GM23248 (cell line): ENCODE measurements around the gene IL1RAPL2. TPM values are rescaled to one million over a fixed set of nuclear protein-coding genes. Genes with fewer than 3 reads are reported as not detected.

Experiments
- DNase-seq: peaks from one replicate; pipeline ENCODE4 v3.0.0-alpha.2; 2015
- H2AFZ ChIP-seq: fragments of 200-600 bp; sonication (generic); 2 replicates; pipeline ENCODE4 v1.6.1; 2016; ENCODE audit warnings: antibody characterized with exemption
- H3F3A ChIP-seq: fragments of 200-600 bp; sonication (generic); 2 replicates; pipeline ENCODE4 v1.6.1; 2016; ENCODE audit warnings: mild to moderate bottlenecking, antibody characterized with exemption, mixed run types; ENCODE audit not compliant: insufficient read depth
- H3K27ac ChIP-seq: fragments of 200-600 bp; sonication (generic); 2 replicates; pipeline ENCODE4 v1.5.1; 2016; ENCODE audit warnings: mild to moderate bottlenecking
- H3K27me3 ChIP-seq: fragments of 200-600 bp; sonication (generic); replicated peaks from 2 replicates; pipeline ENCODE4 v1.6.1; 2016; ENCODE audit warnings: mild to moderate bottlenecking; ENCODE audit not compliant: insufficient read depth
- H3K36me3 ChIP-seq: fragments of 200-600 bp; sonication (generic); 2 replicates; pipeline ENCODE4 v1.6.1; 2016; ENCODE audit warnings: low read depth, mild to moderate bottlenecking
- H3K4me1 ChIP-seq: fragments of 200-600 bp; sonication (generic); 2 replicates; pipeline ENCODE4 v1.6.1; 2016; ENCODE audit warnings: mild to moderate bottlenecking; ENCODE audit not compliant: insufficient read depth
- H3K4me2 ChIP-seq: fragments of 200-600 bp; sonication (generic); one replicate; pipeline ENCODE4 v1.6.1; 2016; ENCODE audit warnings: mild to moderate bottlenecking; ENCODE audit not compliant: unreplicated experiment
- H3K4me3 ChIP-seq: fragments of 200-600 bp; sonication (generic); 2 replicates; pipeline ENCODE4 v1.5.1; 2016; ENCODE audit warnings: mild to moderate bottlenecking
- H3K79me2 ChIP-seq: fragments of 200-600 bp; sonication (generic); 2 replicates; pipeline ENCODE4 v1.6.1; 2016; ENCODE audit warnings: mild to moderate bottlenecking; ENCODE audit not compliant: insufficient read depth
- H3K9ac ChIP-seq: fragments of 200-600 bp; sonication (generic); 2 replicates; pipeline ENCODE4 v1.6.1; 2016; ENCODE audit warnings: mild to moderate bottlenecking
- H3K9me2 ChIP-seq: fragments of 200-600 bp; sonication (generic); 2 replicates; pipeline ENCODE4 v1.6.1; 2016; ENCODE audit warnings: mixed run types, mild to moderate bottlenecking, moderate library complexity; ENCODE audit not compliant: insufficient read depth
- H3K9me3 ChIP-seq: fragments of 200-600 bp; sonication (generic); one replicate; pipeline ENCODE4 v1.6.1; 2017; ENCODE audit warnings: low read depth
- H4K20me1 ChIP-seq: fragments of 200-600 bp; sonication (generic); 2 replicates; pipeline ENCODE4 v1.6.0; 2016; ENCODE audit not compliant: insufficient read depth
- EZH2 ChIP-seq: fragments of 200-600 bp; sonication (generic); IDR thresholded peaks from 2 replicates; pipeline ENCODE4 v1.6.1; 2018; ENCODE audit warnings: antibody characterized with exemption, mild to moderate bottlenecking; ENCODE audit not compliant: insufficient read depth, poor library complexity, severe bottlenecking
- EZH2phosphoT487 ChIP-seq: fragments of 200-600 bp; sonication (generic); IDR thresholded peaks from 2 replicates; pipeline ENCODE4 v1.6.1; 2018; ENCODE audit warnings: antibody characterized with exemption, moderate library complexity, mild to moderate bottlenecking, low read depth; ENCODE audit not compliant: insufficient read depth
- WGBS, 2 experiments: methylation state at CpG; one replicate each; pipeline ENCODE4 v1.1.6; 2015 to 2017; ENCODE audit warnings: low lambda C conversion rate in 2 of 2, low coverage in 1 of 2; ENCODE audit errors: missing lambda C conversion rate in 2 of 2; 5-methylcytosine and 5-hydroxymethylcytosine counted together
- in situ Hi-C: fragments of 300-500 bp; cut with MboI; formaldehyde crosslinking; loops from 2 replicates; pipeline ENCODE4 v1.15.0; 2020
- polyA plus RNA-seq: library from polyadenylated mRNA; unstranded; fragments of >200 nt; fragmentation: Nextera tagmentation; extraction: Ambion mirVana; gene quantifications from 2 replicates; pipeline ENCODE4 v1.2.1, GENCODE V29; 2016
- total RNA-seq: library from RNA; depleted of rRNA; stranded (reverse); fragments of >200 nt; shearing (Covaris generic); gene quantifications from 2 replicates; pipeline ENCODE4 v1.2.3, GENCODE V29; 2014

The IL1RAPL2 gene
- total and polyA plus RNA-seq, 2 experiments from 2014 or later = not detected

- no peaks in the 10 kb centered on the region for H3K9me3 ChIP-seq
- H3K79me2 ChIP-seq = no peaks in the 10 kb centered on the region
- no peaks in the 10 kb centered on the region for H3F3A ChIP-seq
- H4K20me1 ChIP-seq = no peaks in the 10 kb centered on the region
- no peak overlapping the region for H3K9ac ChIP-seq
- WGBS, 2 experiments = 15 to 22% methylated on average over 2 of the region's 2 CpGs
- no peaks in the 10 kb centered on the region for H3K9me2 ChIP-seq
- H3K4me3 ChIP-seq = no peak overlapping the region
- no peaks in the 10 kb centered on the region for H3K4me1 ChIP-seq
- H3K27ac ChIP-seq = no peak overlapping the region
- H3K4me2 ChIP-seq = no peak overlapping the region
- TF ChIP-seq EZH2 = no peak
- TF ChIP-seq EZH2phosphoT487 = no peak
- H3K27me3 ChIP-seq = no peaks in the 10 kb centered on the region
- DNase-seq = no peak
- no peak overlapping the region for H2AFZ ChIP-seq
- in situ Hi-C loops = no loop called here
- no peaks in the 10 kb centered on the region for H3K36me3 ChIP-seq
Measured at GRCh38 chrX:105533951-105534350, 968.0 kb downstream of the IL1RAPL2 start.

DNA sequence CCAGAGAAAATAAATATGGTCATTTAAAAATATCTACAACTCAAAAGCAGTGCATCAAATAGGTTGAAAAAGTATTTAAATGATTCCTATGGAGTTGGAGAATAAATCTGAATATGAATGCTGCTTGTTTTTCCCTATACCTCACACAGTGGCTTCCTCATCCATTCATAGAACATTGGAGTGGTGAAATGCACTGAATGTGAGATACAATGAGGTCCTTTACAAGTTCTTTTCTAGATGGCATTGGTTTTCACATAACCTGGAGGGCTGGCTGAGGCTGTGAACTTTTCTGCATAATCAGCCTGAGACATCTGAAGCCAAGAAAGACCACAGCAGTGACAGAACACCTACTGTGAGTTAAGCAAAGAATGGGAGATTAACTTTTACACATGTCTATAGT is 977.3 kb downstream of the IL1RAPL2 start:
- no peaks in the 10 kb centered on the region for H3K27me3 ChIP-seq
- H3K4me2 ChIP-seq = no peak overlapping the region
- H3K4me1 ChIP-seq = no peaks in the 10 kb centered on the region
- no peaks in the 10 kb centered on the region for H3K36me3 ChIP-seq
- H4K20me1 ChIP-seq = no peaks in the 10 kb centered on the region
- H3K9me3 ChIP-seq = no peaks in the 10 kb centered on the region
- H3K79me2 ChIP-seq = no peaks in the 10 kb centered on the region
- TF ChIP-seq EZH2 (no peak), EZH2phosphoT487 (no peak)
- in situ Hi-C loops = no loop called here
- no peak for DNase-seq
- no peak overlapping the region for H3K27ac ChIP-seq
- H3K9me2 ChIP-seq = no peaks in the 10 kb centered on the region
- H3K4me3 ChIP-seq = no peak overlapping the region
- H2AFZ ChIP-seq = no peak overlapping the region
- no peaks in the 10 kb centered on the region for H3F3A ChIP-seq
- H3K9ac ChIP-seq = no peak overlapping the region

GRCh38 chrX:105550043-105550663 is 984.2 kb downstream of the IL1RAPL2 start:
- no peaks in the 10 kb centered on the region for H3K4me1 ChIP-seq
- no peaks in the 10 kb centered on the region for H3K27me3 ChIP-seq
- DNase-seq = no peak
- in situ Hi-C loops = no loop called here
- H3K9me2 ChIP-seq = no peaks in the 10 kb centered on the region
- TF ChIP-seq EZH2phosphoT487 (no peak), EZH2 (no peak)
- H3K4me3 ChIP-seq = no peak overlapping the region
- H3K4me2 ChIP-seq = no peak overlapping the region
- H3K36me3 ChIP-seq = no peaks in the 10 kb centered on the region
- H3K79me2 ChIP-seq = no peaks in the 10 kb centered on the region
- H3F3A ChIP-seq = no peaks in the 10 kb centered on the region
- 21 to 22% methylated on average over 3 of the region's 3 CpGs for WGBS, 2 experiments
- H3K9ac ChIP-seq = no peak overlapping the region
- no peak overlapping the region for H2AFZ ChIP-seq
- no peaks in the 10 kb centered on the region for H4K20me1 ChIP-seq
- H3K9me3 ChIP-seq = no peaks in the 10 kb centered on the region
- no peak overlapping the region for H3K27ac ChIP-seq

DNA sequence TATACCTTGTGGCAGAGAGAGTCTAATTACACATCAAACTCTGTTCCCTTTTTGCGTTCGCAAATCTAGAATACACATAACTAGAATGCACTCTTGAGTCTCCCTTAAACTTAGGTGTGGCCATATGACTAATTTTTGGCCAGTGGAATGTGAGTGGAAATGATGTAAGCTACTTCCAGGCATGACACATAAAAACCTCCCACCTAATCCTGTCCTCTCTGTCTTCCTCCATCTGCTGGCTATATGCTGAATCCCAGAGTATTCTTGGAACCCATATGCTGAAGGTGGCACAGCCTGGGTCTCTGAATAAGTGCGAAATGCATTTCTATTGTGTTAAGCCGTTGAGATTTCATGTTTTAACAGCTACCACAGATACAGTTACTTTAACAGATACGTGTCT is 986.4 kb downstream of the IL1RAPL2 start:
- no peak overlapping the region for H3K4me2 ChIP-seq
- WGBS, 2 experiments = 27 to 32% methylated on average over 5 of the region's 5 CpGs
- H3K9me3 ChIP-seq = no peaks in the 10 kb centered on the region
- no peak for DNase-seq
- no peak overlapping the region for H2AFZ ChIP-seq
- in situ Hi-C loops = no loop called here
- H3K79me2 ChIP-seq = no peaks in the 10 kb centered on the region
- H3K27me3 ChIP-seq = no peaks in the 10 kb centered on the region
- H3K4me1 ChIP-seq = no peaks in the 10 kb centered on the region
- no peaks in the 10 kb centered on the region for H3K36me3 ChIP-seq
- no peak for TF ChIP-seq EZH2
- TF ChIP-seq EZH2phosphoT487 = no peak
- H4K20me1 ChIP-seq = no peaks in the 10 kb centered on the region
- no peaks in the 10 kb centered on the region for H3K9me2 ChIP-seq
- no peak overlapping the region for H3K4me3 ChIP-seq
- no peak overlapping the region for H3K27ac ChIP-seq
- no peaks in the 10 kb centered on the region for H3F3A ChIP-seq
- H3K9ac ChIP-seq = no peak overlapping the region

DNA sequence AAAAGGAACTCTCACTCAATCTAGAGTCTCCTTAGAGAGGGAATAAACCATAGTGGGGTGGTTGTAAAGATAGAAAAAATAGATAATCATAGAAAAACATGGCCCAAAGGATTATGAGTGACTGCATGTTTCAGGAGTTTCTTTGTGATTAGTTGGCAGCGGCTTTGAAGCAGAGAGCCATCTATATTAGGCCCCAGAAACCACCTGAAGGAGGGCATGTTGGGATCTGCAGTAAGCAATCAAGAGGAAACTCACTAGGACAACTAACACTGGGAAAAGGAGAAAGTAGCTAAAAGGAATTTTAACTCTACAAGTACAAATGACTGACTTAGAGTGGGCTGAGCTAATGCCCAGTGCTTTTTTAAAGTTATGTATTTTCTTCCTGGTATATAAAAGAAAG is 987.1 kb downstream of the IL1RAPL2 start:
- Histone ChIP-seq H3K79me2 (no peaks in the 10 kb centered on the region), H4K20me1 (no peaks in the 10 kb centered on the region), H3K36me3 (no peaks in the 10 kb centered on the region), H3K9me2 (no peaks in the 10 kb centered on the region), H3K9ac (no peak overlapping the region), H3K9me3 (no peaks in the 10 kb centered on the region), H3K4me3 (no peak overlapping the region), H3K27ac (no peak overlapping the region), H3F3A (no peaks in the 10 kb centered on the region), H3K4me2 (no peak overlapping the region), H3K27me3 (no peaks in the 10 kb centered on the region), H3K4me1 (no peaks in the 10 kb centered on the region), H2AFZ (no peak overlapping the region)
- in situ Hi-C loops = no loop called here
- no peak for DNase-seq
- TF ChIP-seq EZH2 = no peak
- TF ChIP-seq EZH2phosphoT487 = no peak
- 6 to 18% methylated on average over 1 of the region's 1 CpG for WGBS, 2 experiments
